GM19099 (cell line): Measurements from ENCODE around the gene ATP6V1E1.

Source experiments
- POLR2A ChIP-seq: IDR thresholded peaks from 3 replicates; pipeline ENCODE4 v1.6.1; 2011; ENCODE audit warnings: low read depth; ENCODE audit not compliant: insufficient read length; ENCODE audit errors: extremely low read depth

The ATP6V1E1 gene

DNA sequence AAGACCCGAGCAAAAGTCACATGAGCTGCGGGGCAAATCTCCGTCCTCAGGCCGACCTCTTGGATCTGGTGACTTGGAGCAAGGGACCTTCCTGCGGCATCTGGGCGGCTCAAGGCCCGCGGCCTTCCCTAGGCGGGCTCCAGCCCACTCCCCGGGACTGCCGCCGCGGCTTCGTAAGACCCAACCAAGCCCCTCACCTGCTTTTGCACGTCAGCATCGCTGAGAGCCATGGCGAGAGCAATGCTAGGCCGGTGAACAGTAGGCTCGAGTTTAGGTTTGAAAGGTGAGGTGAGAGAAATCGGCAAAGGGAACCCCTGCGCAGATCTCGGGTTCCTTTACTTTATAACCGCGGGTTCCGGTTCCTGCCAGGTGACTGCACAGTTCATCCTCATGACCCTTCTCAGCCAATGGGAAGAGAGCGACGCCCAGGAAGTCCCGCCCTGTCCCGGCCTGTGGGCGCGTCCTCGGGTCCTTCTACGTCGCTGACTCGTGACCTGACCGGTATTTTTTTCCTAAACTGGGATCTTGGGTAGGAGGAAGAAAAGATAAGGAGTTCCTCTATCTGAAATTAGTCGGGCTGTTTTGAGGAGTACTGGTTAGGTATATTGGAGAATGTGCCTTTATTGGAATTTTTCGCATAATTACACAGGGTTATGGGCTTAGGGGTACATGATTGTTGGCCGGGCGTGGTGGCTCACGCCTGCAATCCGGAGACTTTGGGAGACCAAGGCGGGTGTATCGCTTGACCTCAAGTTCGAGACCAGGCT, at the start of gene ATP6V1E1:
TSS of gene ATP6V1E1 (minus strand) at position 344 of the 767 bp plus-strand sequence. CDS start at position 230, 114 bp downstream.
- peak; percentile 78 for TF ChIP-seq POLR2A

GRCh38 chr22:17675584-17675983, 47.0 kb upstream of the ATP6V1E1 start:
- TF ChIP-seq POLR2A, result no peak

- TF ChIP-seq POLR2A, result no peak
These were observed 45.6 kb upstream of the ATP6V1E1 start for GRCh38 chr22:17674152-17674551.

GRCh38 chr22:17672417-17672991, 44.0 kb upstream of the ATP6V1E1 start:
- TF ChIP-seq POLR2A, result no peak

DNA sequence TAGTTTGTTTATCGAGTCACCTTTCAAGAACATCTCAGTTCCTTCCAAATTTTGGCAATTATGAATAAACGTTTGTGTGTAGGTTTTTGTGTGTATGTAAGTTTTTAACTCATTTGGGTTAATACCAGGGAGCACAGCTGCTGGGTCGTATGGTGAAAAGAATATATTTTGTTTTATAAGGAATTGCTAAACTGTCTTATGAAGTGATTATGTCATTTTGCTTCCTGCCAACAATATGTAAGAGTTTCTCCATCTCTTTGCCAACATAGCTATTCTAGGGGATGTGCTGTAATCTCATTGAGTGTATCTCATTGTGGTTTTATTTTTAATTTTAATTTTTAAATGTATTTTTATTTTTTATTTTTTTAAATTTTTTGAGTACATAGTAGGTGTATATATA, 37.3 kb upstream of the ATP6V1E1 start:
- TF ChIP-seq POLR2A, result no peak

DNA sequence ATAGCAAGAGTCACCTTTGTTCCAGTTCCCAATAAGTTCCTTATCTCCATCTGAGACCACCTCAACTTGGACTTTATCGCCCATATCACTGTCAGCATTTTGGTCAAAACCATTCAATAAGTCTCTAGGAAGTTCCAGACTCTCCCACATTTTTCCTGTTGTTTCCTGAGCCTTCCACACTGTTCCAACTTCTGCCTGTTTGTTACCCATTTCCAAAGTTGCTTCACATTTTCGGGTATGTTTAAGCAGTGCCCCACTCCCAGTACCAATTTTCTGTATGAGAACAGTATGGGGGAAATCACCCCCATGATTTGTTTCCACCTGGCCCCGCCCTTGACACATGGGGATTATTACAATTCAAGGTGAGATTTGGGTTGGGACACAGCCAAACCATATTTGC, 36.7 kb upstream of the ATP6V1E1 start:
- no peak for TF ChIP-seq POLR2A

DNA sequence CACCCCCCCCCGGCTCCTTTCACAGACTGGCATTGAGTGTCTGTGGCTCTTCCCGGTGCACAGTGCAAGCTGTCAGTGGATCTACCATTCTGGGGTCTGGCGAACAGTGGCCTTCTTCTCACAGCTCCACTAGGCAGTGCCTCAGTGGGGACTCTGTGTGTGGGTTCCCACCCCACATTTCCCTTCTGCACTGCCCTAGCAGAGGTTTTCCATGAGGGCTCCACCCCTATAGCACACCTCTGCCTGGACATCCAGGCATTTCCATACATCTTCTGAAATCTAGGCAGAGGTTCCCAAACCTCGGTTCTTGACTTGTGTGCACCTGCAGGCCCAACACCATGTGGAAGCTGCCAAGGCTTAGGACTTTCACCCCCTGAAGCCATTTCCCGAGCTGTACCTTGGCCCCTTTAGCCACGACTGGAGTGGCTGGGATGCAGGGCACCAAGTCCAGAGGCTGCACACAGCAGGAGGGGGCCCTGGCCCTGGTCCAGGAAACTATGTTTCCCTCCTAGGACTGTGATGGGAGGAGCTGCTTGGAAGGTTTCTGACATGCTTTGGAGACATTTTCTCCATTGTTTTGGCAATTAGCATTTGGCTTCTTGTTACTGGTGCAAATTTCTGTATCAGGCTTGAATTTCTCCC, 36.0 kb upstream of the ATP6V1E1 start:
- TF ChIP-seq POLR2A, result no peak

DNA sequence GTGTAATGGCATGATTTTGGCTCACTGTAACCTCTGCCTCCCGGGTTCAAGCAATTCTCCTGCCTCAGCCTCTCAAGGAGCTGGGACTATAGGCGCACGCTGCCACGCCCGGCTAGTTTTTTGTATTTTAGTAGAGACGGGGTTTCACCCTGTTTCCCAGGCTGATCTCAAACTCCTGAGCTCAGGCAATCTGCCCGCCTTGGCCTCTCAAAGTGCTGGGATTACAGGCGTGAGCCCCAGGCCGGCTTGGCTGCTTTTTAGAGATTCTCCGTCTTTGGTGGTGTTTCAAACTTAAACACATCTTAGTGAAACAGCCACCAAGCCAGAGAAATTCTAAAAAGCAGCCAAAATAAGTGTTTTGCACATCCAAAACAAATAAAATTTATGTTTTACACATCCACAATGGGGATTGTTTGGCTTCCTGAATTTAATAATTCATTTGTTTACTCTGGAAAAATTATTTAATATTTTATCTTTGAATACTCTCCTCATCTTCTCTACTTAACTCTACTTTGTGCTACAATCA, 28.4 kb upstream of the ATP6V1E1 start:
- no peak for TF ChIP-seq POLR2A

DNA sequence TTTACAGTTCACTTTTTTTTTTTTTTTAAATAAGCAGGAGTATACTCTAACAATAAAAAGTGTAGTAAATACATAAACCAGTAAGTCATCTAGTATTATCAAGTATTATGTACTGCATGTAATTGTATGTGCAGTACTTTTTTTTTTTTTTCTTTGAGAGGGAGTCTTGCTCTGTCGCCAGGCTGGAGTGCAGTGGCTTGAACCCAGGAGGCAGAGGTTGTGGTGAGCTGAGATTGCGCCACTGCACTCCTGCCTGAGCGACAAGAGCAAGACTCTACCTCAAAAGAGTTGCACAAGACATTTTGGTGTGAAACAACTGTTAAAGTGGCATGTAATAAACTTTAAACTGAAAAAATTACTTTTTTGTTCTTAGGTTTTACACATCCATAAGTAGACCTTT, 26.7 kb upstream of the ATP6V1E1 start:
- no peak for TF ChIP-seq POLR2A

DNA sequence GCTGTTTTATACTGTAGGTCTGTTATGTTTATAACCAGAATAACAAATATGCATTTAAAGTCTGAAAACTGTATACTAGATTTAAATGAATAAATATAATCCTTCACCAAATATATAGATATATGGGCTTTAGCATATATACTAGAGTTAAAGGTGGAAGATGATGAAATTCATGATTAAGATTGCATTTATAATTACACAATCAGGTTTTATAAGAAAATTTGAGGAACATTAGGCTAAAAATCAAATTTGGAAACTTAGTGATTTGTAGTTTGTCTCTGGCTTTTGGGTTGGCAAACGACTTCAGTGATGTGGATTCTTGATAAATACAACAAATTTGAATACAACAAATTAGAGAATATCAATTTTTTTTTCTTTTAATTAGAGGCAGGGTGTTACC, 20.0 kb upstream of the ATP6V1E1 start:
- no peak for TF ChIP-seq POLR2A

GRCh38 chr22:17647991-17648390, 19.4 kb upstream of the ATP6V1E1 start:
- TF ChIP-seq POLR2A, result no peak

DNA sequence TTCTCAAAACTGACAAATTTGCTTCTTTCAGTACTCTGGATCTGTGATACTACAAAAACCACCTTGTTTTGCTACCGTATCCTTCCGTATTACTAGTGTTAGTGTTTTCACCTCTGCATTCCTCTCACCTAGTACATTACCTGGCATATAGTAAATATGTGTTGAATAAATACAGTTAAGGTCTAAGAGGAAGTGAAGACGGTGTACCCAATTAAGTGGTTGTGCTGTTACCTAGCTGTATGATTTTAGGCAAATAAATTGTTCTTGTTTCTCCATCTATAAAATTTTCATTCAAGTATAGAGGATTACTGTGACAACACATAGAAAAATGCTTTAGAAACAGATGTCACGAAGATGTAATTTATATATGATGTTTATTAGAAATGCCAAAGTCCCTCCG, 18.9 kb upstream of the ATP6V1E1 start:
- no peak for TF ChIP-seq POLR2A

DNA sequence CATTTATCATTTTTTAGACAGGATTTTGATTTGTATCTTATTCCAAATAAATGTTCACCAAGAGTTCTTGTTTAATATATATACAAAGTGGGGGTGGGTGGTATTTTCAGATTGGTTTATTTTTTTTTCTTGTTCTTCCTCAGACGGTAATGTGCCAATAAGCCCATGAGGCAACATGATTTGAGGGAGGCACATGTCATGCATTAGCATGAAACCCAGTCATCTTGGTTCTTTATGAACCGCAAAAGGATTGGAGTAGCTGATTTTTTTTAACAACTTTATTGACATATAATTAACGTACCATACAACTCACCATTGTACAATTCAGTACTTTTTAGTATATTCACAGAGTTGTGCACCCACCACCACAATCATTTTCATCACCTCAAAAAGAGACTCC, 12.7 kb upstream of the ATP6V1E1 start:
- TF ChIP-seq POLR2A, result no peak

- peak; percentile 33 for TF ChIP-seq POLR2A
These were observed 10.7 kb upstream of the ATP6V1E1 start for GRCh38 chr22:17639247-17639741.

- peak; percentile 96 for TF ChIP-seq POLR2A
These were observed 10.1 kb upstream of the ATP6V1E1 start, which contains the start of gene BCL2L13 for GRCh38 chr22:17638432-17639246. Gene BCL2L13, plus strand, starts transcription at chr22:17638757. Its CDS starts 16,955 bp downstream, at chr22:17655712.

GRCh38 chr22:17638182-17638431, 9.6 kb upstream of the ATP6V1E1 start:
- TF ChIP-seq POLR2A, result no peak
